Ishikawa (cell line): ENCODE data around the gene PPP1R13B.

Experiments
- EGR1 ChIP-seq: IDR thresholded peaks from 2 replicates; pipeline ENCODE4 v1.6.1; 2012
- EP300 ChIP-seq: IDR thresholded peaks from 2 replicates; pipeline ENCODE4 v1.6.1; 2012; ENCODE audit warnings: borderline replicate concordance
- FOXM1 ChIP-seq: IDR thresholded peaks from 2 replicates; pipeline ENCODE4 v1.6.1; 2012; ENCODE audit warnings: low read depth, borderline replicate concordance
- TF ChIP-seq, protein P1 (sequence below): IDR thresholded peaks from 2 replicates; pipeline ENCODE4 v1.6.1; 2012
- TF ChIP-seq, protein P2 (sequence below): IDR thresholded peaks from 2 replicates; pipeline ENCODE4 v1.6.1; 2012; ENCODE audit warnings: low read depth, mild to moderate bottlenecking

DNA sequence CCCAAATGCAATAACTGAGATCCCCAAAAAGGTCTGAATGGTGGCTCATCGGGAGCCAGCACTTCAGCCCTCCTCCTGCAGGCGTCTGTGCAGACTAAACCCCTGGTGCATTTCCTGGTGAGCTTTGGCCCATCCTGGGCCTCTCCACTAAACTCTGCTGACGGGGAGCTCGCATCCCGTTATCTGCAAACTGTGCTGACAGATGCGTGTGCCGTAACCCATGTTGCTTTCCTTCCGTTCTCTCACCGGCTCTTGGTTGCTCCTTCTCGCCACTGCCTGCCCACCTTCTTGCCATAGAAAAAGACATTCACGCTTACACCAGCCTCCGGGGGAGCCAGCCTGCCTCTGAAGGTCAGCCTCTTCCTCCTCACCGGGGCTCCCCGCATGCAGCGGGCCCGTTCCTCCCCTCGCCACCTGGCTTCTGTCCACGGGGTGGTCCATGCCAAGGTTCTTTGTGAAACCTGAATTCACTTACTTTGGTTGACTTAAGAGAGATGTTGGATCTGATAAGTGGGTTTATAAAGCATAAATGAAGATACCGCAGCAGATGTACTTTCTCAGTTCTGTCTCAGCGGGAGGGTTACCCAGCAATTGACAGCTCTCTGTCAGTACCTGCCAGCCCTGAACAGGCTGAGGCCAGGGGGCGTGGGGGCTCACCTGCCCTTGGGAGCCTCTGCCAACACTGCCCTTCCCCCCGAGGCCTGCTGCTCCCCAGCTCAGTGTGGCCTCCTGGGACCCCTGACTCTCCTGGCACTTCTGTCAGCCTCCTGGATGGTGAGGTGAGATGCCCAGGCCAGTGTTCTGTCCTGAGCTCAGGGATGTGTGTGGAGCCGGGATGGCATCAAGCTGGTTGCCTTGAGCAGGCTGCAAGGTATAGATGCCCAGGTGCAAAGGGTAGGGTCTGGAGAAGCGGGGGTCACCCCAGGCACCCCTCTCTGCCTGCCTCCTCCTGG lies 117.6 kb downstream of the PPP1R13B start:
- no peak for TF ChIP-seq EP300
- TF ChIP-seq EGR1: no peak
- TF ChIP-seq FOXM1: no peak
- TF ChIP-seq, protein P1, sequence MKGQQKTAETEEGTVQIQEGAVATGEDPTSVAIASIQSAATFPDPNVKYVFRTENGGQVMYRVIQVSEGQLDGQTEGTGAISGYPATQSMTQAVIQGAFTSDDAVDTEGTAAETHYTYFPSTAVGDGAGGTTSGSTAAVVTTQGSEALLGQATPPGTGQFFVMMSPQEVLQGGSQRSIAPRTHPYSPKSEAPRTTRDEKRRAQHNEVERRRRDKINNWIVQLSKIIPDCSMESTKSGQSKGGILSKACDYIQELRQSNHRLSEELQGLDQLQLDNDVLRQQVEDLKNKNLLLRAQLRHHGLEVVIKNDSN: no peak
- TF ChIP-seq, protein P2, sequence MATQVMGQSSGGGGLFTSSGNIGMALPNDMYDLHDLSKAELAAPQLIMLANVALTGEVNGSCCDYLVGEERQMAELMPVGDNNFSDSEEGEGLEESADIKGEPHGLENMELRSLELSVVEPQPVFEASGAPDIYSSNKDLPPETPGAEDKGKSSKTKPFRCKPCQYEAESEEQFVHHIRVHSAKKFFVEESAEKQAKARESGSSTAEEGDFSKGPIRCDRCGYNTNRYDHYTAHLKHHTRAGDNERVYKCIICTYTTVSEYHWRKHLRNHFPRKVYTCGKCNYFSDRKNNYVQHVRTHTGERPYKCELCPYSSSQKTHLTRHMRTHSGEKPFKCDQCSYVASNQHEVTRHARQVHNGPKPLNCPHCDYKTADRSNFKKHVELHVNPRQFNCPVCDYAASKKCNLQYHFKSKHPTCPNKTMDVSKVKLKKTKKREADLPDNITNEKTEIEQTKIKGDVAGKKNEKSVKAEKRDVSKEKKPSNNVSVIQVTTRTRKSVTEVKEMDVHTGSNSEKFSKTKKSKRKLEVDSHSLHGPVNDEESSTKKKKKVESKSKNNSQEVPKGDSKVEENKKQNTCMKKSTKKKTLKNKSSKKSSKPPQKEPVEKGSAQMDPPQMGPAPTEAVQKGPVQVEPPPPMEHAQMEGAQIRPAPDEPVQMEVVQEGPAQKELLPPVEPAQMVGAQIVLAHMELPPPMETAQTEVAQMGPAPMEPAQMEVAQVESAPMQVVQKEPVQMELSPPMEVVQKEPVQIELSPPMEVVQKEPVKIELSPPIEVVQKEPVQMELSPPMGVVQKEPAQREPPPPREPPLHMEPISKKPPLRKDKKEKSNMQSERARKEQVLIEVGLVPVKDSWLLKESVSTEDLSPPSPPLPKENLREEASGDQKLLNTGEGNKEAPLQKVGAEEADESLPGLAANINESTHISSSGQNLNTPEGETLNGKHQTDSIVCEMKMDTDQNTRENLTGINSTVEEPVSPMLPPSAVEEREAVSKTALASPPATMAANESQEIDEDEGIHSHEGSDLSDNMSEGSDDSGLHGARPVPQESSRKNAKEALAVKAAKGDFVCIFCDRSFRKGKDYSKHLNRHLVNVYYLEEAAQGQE: no peak
